ENCODE measurements around the gene CACNA1A.

Gene CACNA1A

DNA sequence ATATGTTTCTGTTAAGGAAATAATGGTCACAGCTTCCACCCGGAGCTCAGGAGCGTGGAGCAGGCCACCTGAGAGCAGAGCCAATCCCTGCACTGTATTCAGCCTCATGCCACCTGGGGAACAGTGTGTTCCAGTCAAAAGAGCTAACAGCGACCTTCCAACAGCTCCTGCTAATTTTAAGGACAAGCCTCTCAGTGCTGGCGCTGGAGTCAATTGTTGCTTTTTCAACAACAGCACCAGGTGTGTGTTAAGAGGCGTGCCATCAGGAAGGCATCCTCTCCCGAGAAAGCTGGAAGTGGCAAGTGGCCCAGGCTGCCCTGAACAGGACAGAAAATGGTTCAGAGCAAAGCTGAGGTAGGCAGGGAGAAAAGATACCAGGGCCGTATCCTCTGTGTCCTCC lies 102.0 kb downstream of the CACNA1A start:
- in situ Hi-C loops (cut with MboI; ENCODE audit: low pct_unique_long_range_greater_than_20kb, low sequenced_read_pairs, unreplicated experiment): no loop called here
- no peak for TF ChIP-seq CTCF (IDR thresholded peaks at IDR 0.05; ENCODE audit: extremely low read depth, insufficient read depth, missing control alignments)
- DNase-seq (ENCODE audit: low spot score): no peak

- DNase-seq (ENCODE audit: low spot score): no peak
- in situ Hi-C loops (cut with MboI; ENCODE audit: low pct_unique_long_range_greater_than_20kb, low sequenced_read_pairs, unreplicated experiment): no loop called here
- TF ChIP-seq CTCF (IDR thresholded peaks at IDR 0.05; ENCODE audit: extremely low read depth, insufficient read depth, missing control alignments): no peak
These were observed 104.9 kb downstream of the CACNA1A start for GRCh38 chr19:13401388-13401787.

GRCh38 chr19:13400296-13400695 lies 106.0 kb downstream of the CACNA1A start:
- no peak for TF ChIP-seq CTCF (IDR thresholded peaks at IDR 0.05; ENCODE audit: extremely low read depth, insufficient read depth, missing control alignments)
- DNase-seq (ENCODE audit: low spot score): no peak

DNA sequence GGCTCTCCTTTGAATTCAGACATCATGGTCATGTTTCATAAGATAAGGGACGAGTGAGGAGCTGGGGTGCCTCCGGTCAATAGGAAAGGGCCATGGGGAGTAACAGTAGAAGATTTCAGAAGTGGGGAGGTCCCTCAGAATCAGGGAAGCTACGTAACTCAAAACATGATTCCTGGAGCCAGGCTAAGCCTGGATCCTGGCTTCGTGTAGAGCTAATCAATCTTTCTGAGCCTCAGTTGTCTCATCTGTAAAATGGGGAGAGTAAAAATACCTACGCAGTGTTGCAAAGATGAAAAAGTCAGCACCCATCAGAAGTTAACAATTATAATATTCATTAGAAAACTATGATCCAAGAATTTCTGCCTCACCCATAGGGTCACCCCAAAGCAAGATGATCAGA lies 106.5 kb downstream of the CACNA1A start:
- no peak for DNase-seq (ENCODE audit: low spot score)
- TF ChIP-seq CTCF (IDR thresholded peaks at IDR 0.05; ENCODE audit: extremely low read depth, insufficient read depth, missing control alignments): no peak
- in situ Hi-C loops (cut with MboI; ENCODE audit: low pct_unique_long_range_greater_than_20kb, low sequenced_read_pairs, unreplicated experiment): no loop called here

More at GRCh38 chr19:13400296-13400695, 106.0 kb downstream of the CACNA1A start:
- in situ Hi-C loops (cut with MboI; ENCODE audit: low pct_unique_long_range_greater_than_20kb, low sequenced_read_pairs, unreplicated experiment): no loop called here

- DNase-seq (ENCODE audit: low spot score): no peak
- in situ Hi-C loops (cut with MboI; ENCODE audit: low pct_unique_long_range_greater_than_20kb, low sequenced_read_pairs, unreplicated experiment): no loop called here
- TF ChIP-seq CTCF (IDR thresholded peaks at IDR 0.05; ENCODE audit: extremely low read depth, insufficient read depth, missing control alignments): no peak
These were observed 107.2 kb downstream of the CACNA1A start for GRCh38 chr19:13398780-13399726.

- DNase-seq (ENCODE audit: low spot score): no peak
- in situ Hi-C loops (cut with MboI; ENCODE audit: low pct_unique_long_range_greater_than_20kb, low sequenced_read_pairs, unreplicated experiment): no loop called here
These were observed 108.1 kb downstream of the CACNA1A start for GRCh38 chr19:13398182-13398581.

More at GRCh38 chr19:13398182-13398581, 108.1 kb downstream of the CACNA1A start:
- no peak for TF ChIP-seq CTCF (IDR thresholded peaks at IDR 0.05; ENCODE audit: extremely low read depth, insufficient read depth, missing control alignments)

Measured in GM13977 (cell line).